GM21381 (cell line): Measurements from ENCODE around the gene PHF21A.
"Not testable (repeated sequence)": the region's sequence is repeated elsewhere in the genome, so short reads cannot be mapped to it uniquely, and the experiment has no call there.

ENCODE experiments used
- ATAC-seq: cut with Tn5 transposase; IDR thresholded peaks from one replicate; pipeline ENCODE4 v1.9.1; 2021; ENCODE audit warnings: mild to moderate bottlenecking, moderate library complexity; ENCODE audit not compliant: unreplicated experiment

The PHF21A gene

DNA sequence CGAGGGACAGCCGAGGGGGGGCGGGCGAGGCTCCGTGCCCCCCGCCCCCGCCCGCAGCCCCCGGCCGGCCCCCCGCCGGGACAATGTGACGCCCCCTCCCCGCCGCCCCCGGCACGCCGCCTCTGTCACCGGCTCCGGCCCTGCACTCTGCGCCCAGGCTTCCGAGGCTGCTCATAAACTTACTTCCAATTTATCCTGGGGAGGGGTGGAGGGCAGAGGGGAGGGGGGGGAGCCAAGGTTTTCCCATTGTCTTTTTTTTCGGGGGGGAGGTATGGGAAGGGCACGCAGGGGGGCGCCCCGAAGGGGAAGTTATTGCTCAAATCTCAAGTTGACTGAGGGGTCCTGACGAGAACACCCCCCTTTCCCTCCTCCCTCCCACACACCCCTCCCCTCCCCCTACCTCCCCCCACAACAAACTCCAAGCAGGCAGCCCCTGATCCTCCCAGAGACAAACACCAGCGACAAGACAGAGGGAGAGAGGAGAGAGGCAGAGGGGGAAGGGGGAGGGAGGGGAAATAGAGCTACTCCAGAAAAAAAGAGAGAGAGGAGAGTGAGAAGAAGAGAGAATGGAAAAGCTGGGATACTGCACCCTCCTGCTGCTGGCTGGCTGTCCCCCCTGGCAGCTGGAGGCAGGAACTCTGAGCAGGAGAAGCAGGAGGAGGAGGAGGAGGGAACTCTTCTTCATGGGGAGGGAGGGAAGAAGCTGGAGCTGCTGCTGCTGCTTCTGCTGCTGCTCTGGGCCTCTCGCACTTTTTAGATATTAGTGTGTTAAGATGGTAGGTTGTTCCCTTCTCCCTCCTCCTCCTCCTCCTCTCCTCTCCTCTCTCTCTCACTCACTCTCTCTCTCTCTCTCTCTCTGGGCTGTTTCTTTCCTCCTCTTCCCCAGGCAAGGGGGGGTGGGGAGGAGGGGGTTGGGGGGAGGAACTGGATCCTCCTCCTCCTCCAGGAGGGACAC, 631 bp downstream of the PHF21A start:
- ATAC-seq, result peak; percentile 1

DNA sequence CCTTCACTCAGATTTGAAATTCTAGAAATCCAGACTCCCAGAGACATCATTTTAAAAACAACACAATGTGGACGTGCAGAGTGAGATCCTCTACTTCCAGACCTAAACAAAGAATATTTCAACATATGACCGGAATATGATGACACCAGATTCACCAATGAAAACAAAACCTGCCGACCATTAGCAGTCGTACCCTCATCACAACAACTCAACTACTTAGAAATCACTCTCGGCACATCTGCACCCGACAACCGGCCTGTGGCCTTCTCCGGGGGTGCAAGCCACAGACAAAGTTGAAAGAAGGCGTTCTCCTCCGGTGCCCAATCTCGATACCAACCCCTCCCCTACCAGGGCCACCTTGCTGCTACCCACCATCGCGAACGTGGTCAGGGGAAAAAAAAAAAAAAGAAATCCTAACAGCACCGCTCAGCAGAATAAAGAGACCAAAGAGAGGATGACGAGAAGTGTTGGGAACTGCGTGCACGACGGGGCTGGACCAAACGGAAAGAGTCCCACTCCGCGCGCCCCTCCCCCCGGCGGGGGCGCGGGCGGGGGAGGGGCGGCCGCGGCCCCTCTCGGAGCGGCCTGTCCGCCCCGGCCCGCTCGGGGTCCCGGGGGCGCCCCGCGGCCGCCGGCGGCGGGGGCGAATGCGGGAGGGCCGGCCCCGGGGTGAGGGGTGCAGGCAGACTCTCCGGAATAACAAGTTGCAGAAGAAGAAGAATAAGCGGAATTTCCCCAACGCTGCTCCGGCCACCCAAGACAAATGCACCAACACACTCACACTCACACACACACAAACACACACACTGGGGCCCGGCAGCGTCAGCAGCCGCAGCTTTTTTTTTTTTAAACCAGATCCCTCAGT, 1.7 kb downstream of the PHF21A start:
- ATAC-seq, result peak; percentile 24

DNA sequence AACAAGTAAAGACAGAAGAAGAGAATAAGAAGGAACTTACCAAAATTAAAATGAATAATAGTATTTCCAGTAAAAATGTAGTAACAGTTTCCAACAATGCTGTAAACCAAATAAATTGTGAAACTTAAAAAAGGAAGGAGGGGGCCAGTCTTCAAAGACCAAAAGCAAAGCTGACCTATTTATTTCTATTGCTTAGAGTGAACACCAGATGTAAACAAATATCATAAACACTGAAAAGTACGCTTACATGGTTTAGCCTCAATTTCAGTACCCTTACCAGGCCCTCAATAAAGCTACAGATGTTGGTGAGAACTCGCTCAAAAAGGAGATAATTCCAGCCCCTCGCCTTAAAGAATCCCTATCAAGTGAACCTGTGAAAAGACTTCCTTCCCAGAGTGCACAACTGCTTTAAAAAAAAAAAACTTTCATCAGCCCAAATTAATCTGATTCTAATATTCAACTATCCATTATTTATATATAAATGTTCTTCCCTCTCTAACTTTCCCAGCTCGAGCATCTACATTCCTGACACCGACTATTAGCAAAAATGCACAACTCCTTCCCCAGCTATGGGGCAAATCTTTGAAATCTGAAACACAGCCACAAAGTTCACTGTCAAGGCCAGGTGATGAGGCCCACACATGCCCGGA, 2.4 kb downstream of the PHF21A start:
- no peak for ATAC-seq

DNA sequence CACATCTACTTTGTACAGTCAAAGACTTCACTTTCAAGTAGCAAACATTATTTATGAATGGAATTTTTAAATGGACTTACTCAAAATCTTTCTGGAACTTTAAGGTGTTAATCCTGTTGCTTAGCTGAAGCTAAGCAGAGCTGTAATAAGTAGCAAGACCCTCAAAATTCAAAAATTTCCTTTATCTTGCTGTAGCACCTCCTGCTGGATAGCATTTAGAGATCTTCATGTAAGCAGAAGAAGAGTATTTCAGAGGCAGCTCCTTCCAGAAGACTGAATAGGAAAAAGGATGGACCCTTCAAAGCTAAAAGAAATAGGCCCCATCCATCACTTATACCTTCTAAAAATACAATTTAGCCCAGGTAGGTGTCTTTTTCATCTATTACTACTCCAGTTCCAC, 3.4 kb downstream of the PHF21A start:
- ATAC-seq, result no peak

DNA sequence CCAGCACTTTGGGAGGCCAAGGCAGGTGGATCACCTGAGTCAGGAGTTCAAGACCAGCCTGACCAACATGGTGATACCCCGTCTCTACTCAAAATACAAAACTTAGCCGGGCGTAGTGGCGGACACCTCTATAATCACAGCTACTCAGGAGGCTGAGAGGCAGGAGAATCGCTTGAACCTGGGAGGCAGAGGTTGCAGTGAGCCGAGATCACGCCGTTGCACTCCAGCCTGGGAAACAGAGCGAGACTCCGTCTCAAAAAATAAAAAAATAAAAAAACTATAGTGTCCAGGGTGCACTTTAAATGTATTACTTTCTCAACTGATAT, 4.6 kb downstream of the PHF21A start:
- ATAC-seq, result not testable (repeated sequence)

DNA sequence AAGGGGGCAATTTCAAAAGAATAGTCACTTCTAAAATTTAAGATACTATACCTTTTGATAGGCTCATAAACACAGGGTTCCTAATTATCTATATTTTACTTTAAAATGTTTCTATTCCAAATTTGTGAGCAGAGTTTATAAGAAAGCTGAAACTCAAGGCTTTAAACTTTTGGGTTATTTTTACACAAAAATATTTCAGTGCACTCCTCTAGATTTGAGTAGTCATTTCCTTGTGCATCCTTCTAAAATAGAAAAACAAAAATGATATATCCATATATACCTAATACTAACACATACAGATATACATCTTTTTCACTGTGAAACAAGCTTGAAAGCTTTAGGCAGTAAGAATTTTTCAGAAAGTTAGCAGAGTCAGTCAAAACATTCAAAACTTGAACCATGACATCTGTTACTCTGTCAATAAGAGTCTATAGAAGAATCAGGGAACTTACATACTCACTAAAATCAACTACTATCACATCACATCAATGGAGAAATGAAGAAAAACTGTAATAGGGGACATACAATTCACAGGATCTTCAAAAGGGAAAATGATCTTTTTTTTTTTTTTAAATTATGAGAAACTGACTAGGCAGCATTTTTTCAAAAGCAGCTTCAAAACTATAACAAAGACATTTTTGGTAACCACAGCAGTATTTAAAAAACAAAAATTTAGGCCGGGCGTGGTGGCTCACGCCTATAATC, 5.1 kb downstream of the PHF21A start:
- ATAC-seq, result no peak

DNA sequence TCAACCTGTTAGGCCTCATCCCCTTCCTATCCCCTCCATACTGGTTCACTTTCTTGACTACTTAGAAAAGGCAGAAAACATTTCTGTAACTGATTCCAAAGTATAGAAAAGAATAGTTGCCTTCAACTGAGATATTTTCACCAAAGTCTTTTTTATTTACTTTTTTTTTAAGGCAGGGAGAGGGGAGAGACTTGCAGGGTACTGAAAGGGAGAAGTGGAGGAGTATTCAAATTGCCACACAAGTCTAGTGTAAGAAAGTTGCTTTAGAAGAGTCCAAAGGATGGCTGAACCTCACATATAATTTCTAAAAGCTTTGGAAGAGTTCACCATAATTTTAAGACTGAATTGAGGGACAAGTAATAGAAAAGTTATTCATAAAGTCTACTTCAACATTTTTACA, 6.3 kb downstream of the PHF21A start:
- no peak for ATAC-seq

DNA sequence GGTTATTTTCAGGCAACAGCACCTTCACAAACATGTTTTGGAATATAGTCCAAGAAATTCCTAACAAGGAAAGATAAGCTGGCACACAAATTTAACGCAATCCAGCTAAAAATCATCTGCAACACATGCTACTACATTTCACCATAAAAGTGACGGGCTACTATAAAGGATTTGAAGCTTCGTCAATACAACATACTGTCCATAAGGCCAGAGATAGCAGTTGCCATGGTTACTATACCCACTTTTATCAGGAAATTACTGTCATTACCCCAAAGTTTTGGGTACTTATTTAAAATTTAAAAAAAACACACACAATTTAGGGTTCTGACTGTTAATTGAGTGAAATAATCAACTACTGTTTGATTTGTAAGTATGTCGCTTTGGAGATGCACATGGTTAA, 6.9 kb downstream of the PHF21A start:
- no peak for ATAC-seq

DNA sequence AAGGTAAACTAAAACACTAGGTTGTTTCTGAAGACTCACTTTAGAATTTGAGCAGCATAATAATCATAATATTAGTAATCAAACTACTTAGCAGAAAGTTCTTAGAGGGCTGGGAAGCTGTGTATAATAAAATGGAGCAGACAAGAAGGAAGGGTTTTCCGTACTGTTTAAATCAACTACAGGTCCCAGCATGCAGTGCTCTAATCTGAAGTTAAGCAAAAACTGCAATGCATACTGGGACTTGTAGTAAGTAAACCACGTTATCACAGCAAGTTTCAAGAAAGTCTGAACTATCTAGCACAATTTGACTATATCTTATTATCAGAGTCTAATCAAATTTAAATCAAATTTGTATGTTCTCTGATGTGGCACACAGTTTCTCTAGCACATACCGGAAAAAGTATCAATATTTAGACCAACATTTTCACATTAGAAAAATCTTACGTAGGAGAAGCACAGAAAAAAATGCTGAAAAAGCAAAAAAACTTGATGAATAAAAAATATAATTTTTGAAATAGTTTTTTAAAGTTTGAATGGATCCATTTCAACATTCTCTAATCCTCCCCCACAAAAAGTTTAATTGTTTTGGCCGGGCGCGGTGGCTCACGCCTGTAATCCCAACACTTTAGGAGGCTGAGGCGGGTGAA, 8.2 kb downstream of the PHF21A start:
- peak; percentile 49 for ATAC-seq

DNA sequence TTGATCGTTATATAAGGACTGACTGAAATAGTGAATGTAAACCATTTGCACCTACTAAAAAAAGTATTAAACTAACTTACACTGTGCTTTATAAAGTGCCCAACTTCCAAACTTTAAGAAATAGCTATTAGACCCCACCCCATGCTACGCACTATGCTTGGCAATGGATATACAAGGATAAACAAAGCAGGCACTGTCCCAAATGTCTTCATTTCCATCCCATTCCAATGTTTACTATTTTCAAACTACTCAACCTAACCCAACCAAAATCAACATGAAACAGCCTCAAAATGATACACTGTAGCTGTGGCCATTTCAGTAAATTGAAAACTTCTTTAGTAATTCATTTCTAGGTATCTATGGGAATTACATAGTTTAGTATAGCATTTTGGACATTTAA, 12.5 kb downstream of the PHF21A start:
- no peak for ATAC-seq

DNA sequence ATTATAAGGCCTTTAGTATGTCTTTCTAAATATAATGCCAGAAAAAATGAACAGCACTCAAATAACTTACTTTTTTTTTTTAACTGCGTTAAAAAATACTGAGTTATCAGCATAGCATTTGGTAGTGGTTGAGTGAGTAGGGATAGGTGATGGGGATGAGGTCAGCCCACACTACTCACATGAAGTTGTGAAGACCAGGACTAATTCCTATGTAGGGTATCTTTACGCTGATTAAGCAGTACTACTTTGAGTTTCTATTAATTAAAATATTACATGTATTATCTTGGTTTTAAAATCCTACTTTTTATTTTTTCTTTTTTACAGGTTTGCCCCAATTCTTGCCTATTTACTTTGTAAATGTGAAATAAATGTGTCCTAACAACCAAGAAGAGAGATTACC, 13.5 kb downstream of the PHF21A start:
- no peak for ATAC-seq

DNA sequence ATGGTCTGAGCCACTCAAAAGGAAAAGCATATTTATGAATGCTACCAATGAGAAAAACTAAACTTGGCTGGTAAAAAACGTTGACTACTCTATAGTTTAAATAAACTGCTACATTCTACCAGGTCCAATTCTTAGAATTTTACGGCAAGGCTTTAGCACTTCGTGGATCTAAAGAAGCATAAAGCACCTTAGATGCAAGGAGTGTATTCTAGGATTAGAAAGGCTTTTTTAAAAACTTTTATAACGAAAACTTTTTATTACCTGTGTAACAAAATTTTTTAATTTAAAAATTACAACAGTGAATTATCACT, 13.9 kb downstream of the PHF21A start:
- ATAC-seq, result no peak

DNA sequence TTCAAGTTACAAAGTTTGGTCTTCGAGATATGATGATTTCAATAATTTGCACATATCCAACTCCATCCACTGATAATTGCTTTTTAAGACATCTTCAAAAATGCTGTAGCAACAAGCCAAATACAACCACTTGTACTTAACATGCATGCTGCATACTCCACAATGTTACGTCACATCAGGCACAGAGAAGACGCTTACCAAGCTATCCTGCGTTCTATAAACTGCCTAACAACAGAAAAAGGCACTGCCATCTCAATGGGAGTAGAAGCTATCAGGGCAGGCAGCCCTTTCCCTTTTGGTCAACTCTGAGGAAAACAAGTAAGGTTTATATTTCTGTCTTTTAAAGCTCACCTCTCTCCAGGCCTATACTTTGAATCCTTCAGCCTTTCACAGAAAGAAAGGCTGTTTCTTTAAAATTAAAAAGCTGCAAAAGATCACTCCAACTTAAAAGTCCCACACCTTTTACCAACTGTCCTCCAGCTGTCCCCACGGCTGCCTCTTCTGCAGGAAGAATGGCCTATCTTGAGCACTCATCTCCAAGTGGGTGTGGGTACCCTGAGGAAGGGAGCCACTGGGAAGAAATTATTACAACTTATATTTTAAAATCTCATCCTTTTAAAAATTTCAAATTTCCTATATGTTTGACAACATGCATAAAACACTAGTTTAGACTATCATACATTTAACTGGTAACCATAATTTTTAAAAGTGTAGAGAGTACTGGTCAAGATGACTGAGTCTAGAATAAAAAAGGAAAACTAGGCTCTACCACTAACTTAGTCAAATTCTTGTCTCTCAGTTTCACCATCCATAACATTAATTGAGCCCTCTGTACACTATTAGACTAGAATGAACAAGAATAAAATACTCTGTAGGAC, 14.5 kb downstream of the PHF21A start:
- ATAC-seq, result no peak

DNA sequence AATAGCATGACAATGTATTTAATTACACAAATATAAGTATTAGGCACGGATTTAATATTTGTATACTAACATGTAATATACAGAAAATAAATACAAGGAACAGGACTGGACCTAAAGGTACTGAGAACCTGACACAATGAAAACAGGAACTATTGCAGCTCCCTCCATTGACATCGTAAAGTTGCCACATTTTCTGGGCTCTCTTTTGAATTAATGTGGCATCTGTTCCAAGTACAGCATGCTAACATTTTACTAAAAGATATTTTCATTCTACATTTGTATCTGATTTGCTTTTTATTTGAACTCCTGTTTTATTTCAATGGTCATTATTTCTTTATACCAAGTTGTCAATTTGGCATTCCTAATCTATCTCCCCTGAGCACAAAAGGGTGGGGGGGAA, 15.3 kb downstream of the PHF21A start:
- no peak for ATAC-seq

DNA sequence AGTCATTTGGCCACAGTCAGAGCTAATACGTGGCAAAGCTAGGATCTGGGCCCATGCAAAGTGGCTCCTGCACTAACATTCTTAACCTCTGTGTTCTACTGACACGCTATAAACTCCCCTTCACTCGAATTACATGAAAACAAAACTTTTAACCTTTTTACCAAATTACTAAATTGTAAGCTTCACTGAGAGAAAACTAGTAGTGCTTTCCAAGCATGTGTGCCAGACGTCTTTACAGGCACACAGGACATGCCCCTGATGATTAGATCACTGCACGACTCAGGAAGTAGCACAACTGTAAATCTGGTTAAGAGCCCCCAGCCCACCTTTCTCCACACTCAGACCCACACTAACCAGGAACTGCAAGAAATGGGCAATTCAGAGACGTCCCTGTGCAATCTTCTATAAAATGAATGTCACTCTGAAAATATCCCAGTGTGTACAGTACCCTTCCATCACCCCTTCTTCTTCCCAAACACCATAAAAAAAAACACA, 16.1 kb downstream of the PHF21A start:
- ATAC-seq, result no peak

DNA sequence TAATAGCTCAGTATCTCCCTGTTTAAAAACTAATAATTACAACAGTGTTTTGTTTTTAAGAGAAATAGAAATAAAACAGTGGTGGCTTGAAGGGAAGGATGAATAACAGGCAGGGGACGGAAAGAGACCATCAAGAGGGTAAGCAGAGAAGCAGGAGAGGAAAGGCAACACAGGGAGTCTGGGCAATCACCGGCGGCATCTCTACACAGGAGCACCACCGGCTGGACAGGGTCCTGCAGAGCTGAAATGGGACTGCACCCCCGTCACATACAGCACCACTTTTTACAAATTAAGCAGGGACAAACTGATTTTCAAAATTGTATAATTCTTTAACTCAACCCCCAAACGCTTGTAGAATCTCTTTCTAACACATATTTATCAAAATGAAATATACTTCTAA, 18.4 kb downstream of the PHF21A start:
- no peak for ATAC-seq

DNA sequence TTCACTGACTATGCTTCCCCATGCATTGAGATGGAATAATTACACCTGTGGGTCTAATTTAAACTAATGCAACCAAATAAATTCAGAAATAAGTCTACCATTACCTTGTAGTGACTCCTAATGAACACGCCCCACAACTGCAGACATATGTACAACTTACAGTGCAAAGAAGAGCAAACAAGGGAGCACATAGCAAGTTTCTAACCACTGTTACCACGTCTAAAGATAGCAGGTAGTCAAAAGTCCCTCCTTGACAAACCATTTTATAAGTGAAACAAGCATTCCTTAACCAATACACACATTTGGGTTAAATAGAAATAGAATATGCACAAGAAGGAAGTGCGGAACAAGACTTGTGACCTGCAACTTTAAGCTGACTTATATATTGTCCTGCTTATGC, 20.6 kb downstream of the PHF21A start:
- peak; percentile 76 for ATAC-seq

DNA sequence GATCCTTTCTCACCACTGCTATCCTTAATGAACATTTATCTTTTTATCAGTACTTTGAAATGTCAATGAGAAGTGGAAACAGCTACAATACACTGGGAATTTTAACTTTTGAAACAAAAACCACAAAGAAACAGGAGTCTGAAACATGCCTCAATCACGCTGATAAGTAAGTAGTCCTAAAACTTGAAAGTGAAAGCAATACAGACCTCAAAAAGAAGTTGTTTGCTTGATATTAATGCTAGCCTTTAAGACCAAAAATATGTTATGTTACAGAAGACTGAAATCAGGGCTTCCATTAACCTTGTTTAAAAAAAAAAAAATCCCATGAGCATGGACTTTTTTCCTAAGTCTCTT, 21.3 kb downstream of the PHF21A start:
- no peak for ATAC-seq

DNA sequence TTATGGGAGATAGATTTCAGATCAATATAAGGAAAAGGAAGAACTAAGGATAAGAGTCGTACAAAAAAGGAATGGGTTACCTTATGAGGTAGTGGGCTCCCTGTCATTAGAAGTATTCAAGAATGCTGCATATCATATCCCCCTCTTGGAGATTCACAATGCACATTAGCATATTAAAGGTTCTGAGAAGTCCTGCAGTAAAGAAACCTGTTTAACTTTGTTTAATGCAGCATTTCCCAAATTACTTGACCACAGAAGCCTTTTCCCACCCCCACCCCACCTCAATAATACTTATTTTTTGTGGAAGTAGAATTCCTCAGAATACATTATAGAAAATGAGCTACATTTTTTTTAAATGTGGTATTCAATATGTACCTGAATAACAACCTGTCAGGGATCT, 30.9 kb downstream of the PHF21A start:
- ATAC-seq, result no peak

DNA sequence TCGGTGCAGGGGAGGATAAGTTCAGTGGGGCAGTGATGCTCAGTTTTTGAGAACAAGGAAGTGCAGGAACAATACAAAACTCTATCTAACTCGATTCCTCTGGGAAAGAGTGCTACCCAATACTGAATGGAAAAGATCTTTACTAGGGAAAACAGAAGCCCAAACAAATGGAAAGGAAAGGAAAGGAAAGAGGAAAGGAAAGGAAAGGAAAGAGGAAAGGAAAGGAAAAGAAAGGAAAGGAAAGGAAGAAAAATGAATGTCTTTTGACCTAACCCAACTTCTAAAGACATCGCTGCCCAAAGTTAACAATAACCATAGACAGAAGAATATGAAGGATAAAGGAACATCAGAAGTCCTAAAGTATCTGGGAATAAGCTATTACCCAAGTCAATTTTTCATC, 41.6 kb downstream of the PHF21A start:
- no peak for ATAC-seq
